ENCODE measurements around the gene VWA5B2. TPM values are rescaled to one million over a fixed set of nuclear protein-coding genes. Genes with fewer than 3 reads are reported as not detected.
"Not testable (repeated sequence)": the region's sequence is repeated elsewhere in the genome, so short reads cannot be mapped to it uniquely, and the experiment has no call there.

The VWA5B2 gene
- total RNA-seq, 1 experiment from 2014 or later: not detected

- POLR2A ChIA-PET: interaction anchor here (1.0 to 2.9 kb wide), 3 partner anchors 10 to 13 kb away, joined by 3 to 11 read pairs (median 4); partner anchors contain the start of gene EEF1AKMT4
- Mint-ChIP-seq H3K9me3 (ENCODE audit: unreplicated experiment) (no peaks in the 10 kb centered on the region), H3K4me1 (ENCODE audit: insufficient read depth, unreplicated experiment) (peaks cover 16% of the 10 kb centered on the region), H3K4me3 (ENCODE audit: unreplicated experiment) (peak within 1 kb of the TSS; percentile 79), H3K27ac (ENCODE audit: low read depth, unreplicated experiment) (peak within 1 kb of the TSS; percentile 7), H3K27me3 (ENCODE audit: insufficient read depth, unreplicated experiment) (no peaks in the 10 kb centered on the region), H3K36me3 (ENCODE audit: insufficient read depth, unreplicated experiment) (no peaks in the 10 kb centered on the region)
- intact Hi-C loops (cut with micrococcal nuclease): no loop called here
- peak; percentile 72 for DNase-seq (ENCODE audit: unreplicated experiment)
- CTCF ChIA-PET: interaction anchor here (1.2 kb wide), 1 partner anchor 11 kb away, joined by 3 read pairs; no protein-coding TSS in a partner anchor
- no TSS peak for BruUV-seq (replicated peaks)
- TF ChIP-seq, protein P1, sequence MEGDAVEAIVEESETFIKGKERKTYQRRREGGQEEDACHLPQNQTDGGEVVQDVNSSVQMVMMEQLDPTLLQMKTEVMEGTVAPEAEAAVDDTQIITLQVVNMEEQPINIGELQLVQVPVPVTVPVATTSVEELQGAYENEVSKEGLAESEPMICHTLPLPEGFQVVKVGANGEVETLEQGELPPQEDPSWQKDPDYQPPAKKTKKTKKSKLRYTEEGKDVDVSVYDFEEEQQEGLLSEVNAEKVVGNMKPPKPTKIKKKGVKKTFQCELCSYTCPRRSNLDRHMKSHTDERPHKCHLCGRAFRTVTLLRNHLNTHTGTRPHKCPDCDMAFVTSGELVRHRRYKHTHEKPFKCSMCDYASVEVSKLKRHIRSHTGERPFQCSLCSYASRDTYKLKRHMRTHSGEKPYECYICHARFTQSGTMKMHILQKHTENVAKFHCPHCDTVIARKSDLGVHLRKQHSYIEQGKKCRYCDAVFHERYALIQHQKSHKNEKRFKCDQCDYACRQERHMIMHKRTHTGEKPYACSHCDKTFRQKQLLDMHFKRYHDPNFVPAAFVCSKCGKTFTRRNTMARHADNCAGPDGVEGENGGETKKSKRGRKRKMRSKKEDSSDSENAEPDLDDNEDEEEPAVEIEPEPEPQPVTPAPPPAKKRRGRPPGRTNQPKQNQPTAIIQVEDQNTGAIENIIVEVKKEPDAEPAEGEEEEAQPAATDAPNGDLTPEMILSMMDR (IDR thresholded peaks at IDR 0.05; ENCODE audit: unreplicated experiment): no peak
These were observed 32.0 kb downstream of the VWA5B2 start, which contains the start of gene CAMK2N2 for GRCh38 chr3:184261270-184261853. CAMK2N2 (minus strand) TSS chr3:184261553; CDS start chr3:184261285, 268 bp downstream.

DNA sequence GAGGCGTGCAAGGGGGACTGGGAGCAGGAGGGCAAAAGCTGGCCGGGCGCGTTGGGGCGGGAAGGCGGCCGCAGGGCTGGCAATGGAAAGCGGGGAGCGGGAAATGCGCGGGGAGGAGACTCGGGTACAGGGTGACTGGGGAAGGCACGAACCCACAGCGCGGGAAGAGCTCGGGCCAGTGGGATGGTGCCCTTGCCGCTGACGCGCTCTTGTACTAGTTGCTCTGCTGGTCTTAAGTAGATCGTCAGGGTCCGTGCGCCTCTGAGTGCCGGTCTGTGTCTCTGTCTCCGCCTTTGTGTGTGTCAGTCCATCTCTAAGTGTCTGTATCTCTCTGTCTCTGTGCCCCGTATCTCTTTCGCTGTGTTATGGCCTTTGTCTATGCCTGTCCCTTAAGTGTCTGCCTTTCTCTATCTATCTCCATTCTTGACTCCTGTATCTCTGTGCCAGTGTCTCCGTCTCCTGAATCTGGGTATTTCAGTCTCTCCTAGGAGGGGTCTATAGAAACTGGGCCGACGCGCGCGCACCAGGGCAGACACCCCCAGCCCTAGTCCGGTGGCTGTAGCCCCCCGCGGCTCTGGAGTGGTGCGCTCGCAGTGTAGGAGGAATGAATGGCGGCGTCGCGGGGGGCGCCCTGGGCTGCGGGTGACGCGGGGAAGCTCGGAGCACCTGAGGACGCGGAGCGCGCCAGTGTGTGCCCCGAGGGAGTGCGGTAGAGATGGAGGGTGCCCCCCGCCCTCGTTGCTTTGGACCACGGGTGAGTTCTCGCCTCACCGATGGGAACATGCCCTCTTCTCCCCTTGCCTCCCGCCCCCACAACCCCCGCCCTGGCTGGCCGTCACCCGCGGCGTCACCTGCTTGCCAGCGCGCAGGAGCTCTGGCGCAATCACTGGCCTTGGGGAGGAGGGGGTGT lies 32.7 kb downstream of the VWA5B2 start:
- peak overlapping the region; percentile 7 for H3K27ac Mint-ChIP-seq (ENCODE audit: low read depth, unreplicated experiment)
- POLR2A ChIA-PET: interaction anchor here (1.0 to 2.9 kb wide), 3 partner anchors 11 to 14 kb away, joined by 3 to 11 read pairs (median 4); partner anchors contain the start of gene EEF1AKMT4
- CTCF ChIA-PET: interaction anchor here (0.6 to 1.2 kb wide), 4 partner anchors 10 to 27 kb away, joined by 3 read pairs; partner anchors contain the start of genes ALG3 and EEF1AKMT4
- no peaks in the 10 kb centered on the region for H3K36me3 Mint-ChIP-seq (ENCODE audit: insufficient read depth, unreplicated experiment)
- H3K27me3 Mint-ChIP-seq (ENCODE audit: insufficient read depth, unreplicated experiment): no peaks in the 10 kb centered on the region
- peaks cover 16% of the 10 kb centered on the region for H3K4me1 Mint-ChIP-seq (ENCODE audit: insufficient read depth, unreplicated experiment)
- H3K4me3 Mint-ChIP-seq (ENCODE audit: unreplicated experiment): peak overlapping the region; percentile 79
- no TSS peak for BruUV-seq (replicated peaks)
- intact Hi-C loops (cut with micrococcal nuclease): no loop called here
- peak; percentile 51 for DNase-seq (ENCODE audit: unreplicated experiment)
- no peaks in the 10 kb centered on the region for H3K9me3 Mint-ChIP-seq (ENCODE audit: unreplicated experiment)
- TF ChIP-seq, protein P1 (IDR thresholded peaks at IDR 0.05; ENCODE audit: unreplicated experiment): no peak

DNA sequence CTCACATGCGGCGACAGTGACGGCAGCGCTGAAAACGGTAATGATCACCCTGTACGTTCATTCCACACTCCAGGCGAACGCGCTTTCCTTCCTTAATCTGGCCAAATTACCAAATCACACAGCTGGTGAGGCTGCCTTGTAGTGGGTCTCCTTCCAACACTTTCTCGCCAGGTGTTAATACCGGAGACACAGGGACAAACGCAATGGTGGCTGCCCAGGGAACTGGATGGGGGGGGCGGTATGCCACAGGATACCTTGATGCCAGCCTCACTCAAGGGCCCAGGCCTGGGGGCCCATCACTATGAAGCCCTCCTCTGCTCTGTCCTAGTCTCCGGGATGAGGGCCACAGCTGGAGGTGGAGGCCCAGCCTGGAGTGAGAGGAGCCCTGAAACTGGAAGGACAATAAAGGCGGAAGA lies 33.4 kb downstream of the VWA5B2 start:
- Mint-ChIP-seq H3K4me3 (ENCODE audit: unreplicated experiment) (peak overlapping the region; percentile 79), H3K27ac (ENCODE audit: low read depth, unreplicated experiment) (no peak overlapping the region), H3K36me3 (ENCODE audit: insufficient read depth, unreplicated experiment) (no peaks in the 10 kb centered on the region), H3K27me3 (ENCODE audit: insufficient read depth, unreplicated experiment) (no peaks in the 10 kb centered on the region), H3K4me1 (ENCODE audit: insufficient read depth, unreplicated experiment) (peaks cover 16% of the 10 kb centered on the region), H3K9me3 (ENCODE audit: unreplicated experiment) (no peaks in the 10 kb centered on the region)
- intact Hi-C loops (cut with micrococcal nuclease): no loop called here
- ChIA-PET CTCF (interaction anchor here (0.6 to 2.3 kb wide), 3 partner anchors 13 to 27 kb away, joined by 3 to 8 read pairs (median 3); partner anchors contain the start of genes ALG3 and EEF1AKMT4), POLR2A (no interaction called here)
- no TSS peak for BruUV-seq (replicated peaks)
- no peak for DNase-seq (ENCODE audit: unreplicated experiment)
- TF ChIP-seq, protein P1 (IDR thresholded peaks at IDR 0.05; ENCODE audit: unreplicated experiment): no peak

- CTCF ChIA-PET: interaction anchor here (0.8 to 1.8 kb wide), 2 partner anchors 17 to 53 kb away, joined by 4 read pairs; no protein-coding TSS in a partner anchor
- H3K9me3 Mint-ChIP-seq (ENCODE audit: unreplicated experiment); H3K27ac Mint-ChIP-seq (ENCODE audit: low read depth, unreplicated experiment); H3K36me3 Mint-ChIP-seq (ENCODE audit: insufficient read depth, unreplicated experiment); POLR2A ChIA-PET; H3K4me1 Mint-ChIP-seq (ENCODE audit: insufficient read depth, unreplicated experiment); H3K4me3 Mint-ChIP-seq (ENCODE audit: unreplicated experiment); BruUV-seq (replicated peaks); DNase-seq (ENCODE audit: unreplicated experiment); intact Hi-C loops (cut with micrococcal nuclease); H3K27me3 Mint-ChIP-seq (ENCODE audit: insufficient read depth, unreplicated experiment): not testable (repeated sequence)
These were observed 37.9 kb downstream of the VWA5B2 start for GRCh38 chr3:184267249-184267648.

Measured in MCF 10A (cell line).